ENCODE results near the gene CDKAL1.

CDKAL1 gene

DNA sequence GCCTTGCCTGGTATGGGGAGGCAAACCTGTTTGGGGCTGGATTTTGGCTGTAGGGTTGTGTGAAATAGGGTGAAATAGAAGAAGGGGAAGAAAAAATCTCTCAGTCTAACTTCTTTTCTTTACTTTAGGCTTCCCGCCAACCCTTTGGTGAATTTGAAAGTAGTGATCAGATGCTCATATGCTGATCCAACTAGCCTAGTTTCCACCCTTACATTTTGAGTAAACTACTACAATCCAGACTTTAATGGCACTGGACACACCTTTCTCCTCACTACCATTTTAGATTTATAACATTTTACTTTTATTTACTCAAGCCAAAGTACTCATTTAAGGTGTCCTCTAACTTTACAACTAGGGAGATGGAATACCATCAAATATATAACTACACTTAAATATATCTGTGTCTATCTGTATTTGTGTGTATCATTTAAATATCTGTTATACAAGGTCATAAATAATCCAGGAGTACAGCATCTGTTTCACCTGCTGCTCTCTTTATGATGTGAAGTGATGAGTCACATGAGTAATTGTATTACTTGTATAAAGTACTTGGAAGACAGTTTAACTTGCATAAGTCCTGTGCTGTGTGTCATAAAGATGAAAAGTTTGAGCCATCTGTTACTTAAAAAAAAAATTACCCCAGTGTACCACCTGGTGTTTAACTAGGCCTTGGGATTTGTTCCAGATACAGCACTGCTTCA, 172.1 kb downstream of the CDKAL1 start:
- TF ChIP-seq EZH2 (optimal IDR thresholded peaks at IDR 0.05; ENCODE audit: low read depth, low read length) (no peak), EZH2phosphoT487 (IDR thresholded peaks at IDR 0.05; ENCODE audit: low read length) (no peak)
- TF ChIP-seq, protein P1, sequence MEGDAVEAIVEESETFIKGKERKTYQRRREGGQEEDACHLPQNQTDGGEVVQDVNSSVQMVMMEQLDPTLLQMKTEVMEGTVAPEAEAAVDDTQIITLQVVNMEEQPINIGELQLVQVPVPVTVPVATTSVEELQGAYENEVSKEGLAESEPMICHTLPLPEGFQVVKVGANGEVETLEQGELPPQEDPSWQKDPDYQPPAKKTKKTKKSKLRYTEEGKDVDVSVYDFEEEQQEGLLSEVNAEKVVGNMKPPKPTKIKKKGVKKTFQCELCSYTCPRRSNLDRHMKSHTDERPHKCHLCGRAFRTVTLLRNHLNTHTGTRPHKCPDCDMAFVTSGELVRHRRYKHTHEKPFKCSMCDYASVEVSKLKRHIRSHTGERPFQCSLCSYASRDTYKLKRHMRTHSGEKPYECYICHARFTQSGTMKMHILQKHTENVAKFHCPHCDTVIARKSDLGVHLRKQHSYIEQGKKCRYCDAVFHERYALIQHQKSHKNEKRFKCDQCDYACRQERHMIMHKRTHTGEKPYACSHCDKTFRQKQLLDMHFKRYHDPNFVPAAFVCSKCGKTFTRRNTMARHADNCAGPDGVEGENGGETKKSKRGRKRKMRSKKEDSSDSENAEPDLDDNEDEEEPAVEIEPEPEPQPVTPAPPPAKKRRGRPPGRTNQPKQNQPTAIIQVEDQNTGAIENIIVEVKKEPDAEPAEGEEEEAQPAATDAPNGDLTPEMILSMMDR (IDR thresholded peaks at IDR 0.05; ENCODE audit: low read length): no peak
- no peaks in the 10 kb centered on the region for H3F3A ChIP-seq (ENCODE audit: insufficient read depth, low read length)
- no peaks in the 10 kb centered on the region for H3K27me3 ChIP-seq (replicated peaks; ENCODE audit: insufficient read depth, low read length)
- DNase-seq: no peak
- H3K4me2 ChIP-seq (ENCODE audit: low read depth, low read length): no peak overlapping the region
- H3K4me3 ChIP-seq (ENCODE audit: low read length): no peak overlapping the region
- no peak overlapping the region for H3K27ac ChIP-seq (ENCODE audit: low read length)
- H4K20me1 ChIP-seq (ENCODE audit: insufficient read depth, low read length): no peaks in the 10 kb centered on the region
- no peaks in the 10 kb centered on the region for H3K36me3 ChIP-seq (replicated peaks; ENCODE audit: insufficient read depth, low read length)
- no peaks in the 10 kb centered on the region for H3K9me3 ChIP-seq (replicated peaks; ENCODE audit: insufficient read depth, low read length)
- no peaks in the 10 kb centered on the region for H3K79me2 ChIP-seq (ENCODE audit: low read length)
- no peaks in the 10 kb centered on the region for H3K4me1 ChIP-seq (ENCODE audit: low read length)
- H2AFZ ChIP-seq (ENCODE audit: low read length): no peak overlapping the region
- no peak overlapping the region for H3K9ac ChIP-seq (ENCODE audit: low read length)
- H3K9me2 ChIP-seq (replicated peaks; ENCODE audit: insufficient read depth, low read length): no peaks in the 10 kb centered on the region

DNA sequence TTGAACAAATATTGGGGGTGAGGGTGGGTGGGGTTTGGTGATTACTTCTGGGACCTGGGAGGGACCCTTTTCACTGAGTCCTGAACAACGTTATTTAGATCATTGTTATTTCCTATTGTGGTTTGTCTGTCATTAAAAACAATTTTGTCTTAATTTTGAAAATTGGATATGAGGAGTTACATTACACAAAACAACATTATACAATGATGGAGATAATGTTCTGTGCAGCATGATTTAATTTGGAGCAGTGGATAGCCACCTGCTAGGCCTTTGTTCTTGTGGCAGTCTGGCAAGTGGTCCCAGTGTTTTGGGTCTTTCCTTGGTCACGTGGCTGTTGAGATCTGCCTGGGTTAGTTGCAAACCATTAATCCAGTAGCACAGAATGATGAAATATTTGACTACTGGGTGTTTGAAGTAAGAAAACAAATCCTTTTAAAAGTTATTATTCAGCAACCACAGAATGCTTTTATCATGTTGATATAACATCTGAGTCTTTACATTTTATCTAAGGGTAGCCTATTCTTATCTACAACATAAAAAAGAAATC, 172.8 kb downstream of the CDKAL1 start:
- no peak for DNase-seq
- Histone ChIP-seq H3K36me3 (replicated peaks; ENCODE audit: insufficient read depth, low read length) (no peaks in the 10 kb centered on the region), H3K9me3 (replicated peaks; ENCODE audit: insufficient read depth, low read length) (no peaks in the 10 kb centered on the region), H3K79me2 (ENCODE audit: low read length) (no peaks in the 10 kb centered on the region), H3K9ac (ENCODE audit: low read length) (no peak overlapping the region), H4K20me1 (ENCODE audit: insufficient read depth, low read length) (no peaks in the 10 kb centered on the region), H3K4me3 (ENCODE audit: low read length) (no peak overlapping the region), H3K27ac (ENCODE audit: low read length) (no peak overlapping the region), H3K4me1 (ENCODE audit: low read length) (0 out of 2 replicates have a peak, but pooled peaks cover 6% of the 10 kb centered on the region), H3K27me3 (replicated peaks; ENCODE audit: insufficient read depth, low read length) (no peaks in the 10 kb centered on the region), H3F3A (ENCODE audit: insufficient read depth, low read length) (no peaks in the 10 kb centered on the region), H3K9me2 (replicated peaks; ENCODE audit: insufficient read depth, low read length) (no peaks in the 10 kb centered on the region), H3K4me2 (ENCODE audit: low read depth, low read length) (no peak overlapping the region), H2AFZ (ENCODE audit: low read length) (no peak overlapping the region)
- TF ChIP-seq EZH2 (optimal IDR thresholded peaks at IDR 0.05; ENCODE audit: low read depth, low read length) (no peak), EZH2phosphoT487 (IDR thresholded peaks at IDR 0.05; ENCODE audit: low read length) (no peak)
- TF ChIP-seq, protein P1 (IDR thresholded peaks at IDR 0.05; ENCODE audit: low read length): no peak

DNA sequence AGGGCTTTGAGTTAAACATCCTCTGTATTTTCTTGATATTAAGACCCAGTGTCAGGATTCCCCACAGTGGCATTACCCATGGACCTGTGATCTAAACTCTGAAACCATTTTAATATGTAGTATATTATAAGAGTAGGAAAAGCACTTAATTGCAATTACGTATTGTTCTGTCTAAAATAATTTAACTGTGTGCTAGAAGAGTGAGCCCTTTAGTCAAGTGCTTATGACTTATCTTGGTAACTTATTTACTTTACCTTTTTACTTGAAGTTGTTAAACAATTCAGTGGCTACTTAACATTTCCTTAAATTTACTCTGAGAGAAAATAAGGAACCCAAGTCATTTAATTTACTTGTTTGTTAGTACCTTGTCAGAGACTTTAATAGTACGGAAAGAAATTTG, 173.6 kb downstream of the CDKAL1 start:
- H3K4me3 ChIP-seq (ENCODE audit: low read length): no peak overlapping the region
- H3K27ac ChIP-seq (ENCODE audit: low read length): no peak overlapping the region
- H4K20me1 ChIP-seq (ENCODE audit: insufficient read depth, low read length): no peaks in the 10 kb centered on the region
- TF ChIP-seq, protein P1 (IDR thresholded peaks at IDR 0.05; ENCODE audit: low read length): no peak
- TF ChIP-seq EZH2phosphoT487 (IDR thresholded peaks at IDR 0.05; ENCODE audit: low read length) (no peak), EZH2 (optimal IDR thresholded peaks at IDR 0.05; ENCODE audit: low read depth, low read length) (no peak)
- no peaks in the 10 kb centered on the region for H3K9me3 ChIP-seq (replicated peaks; ENCODE audit: insufficient read depth, low read length)
- no peaks in the 10 kb centered on the region for H3K79me2 ChIP-seq (ENCODE audit: low read length)
- no peaks in the 10 kb centered on the region for H3K9me2 ChIP-seq (replicated peaks; ENCODE audit: insufficient read depth, low read length)
- no peak for DNase-seq
- H3F3A ChIP-seq (ENCODE audit: insufficient read depth, low read length): no peaks in the 10 kb centered on the region
- H3K4me1 ChIP-seq (ENCODE audit: low read length): 0 out of 2 replicates have a peak, but pooled peaks cover 8% of the 10 kb centered on the region
- no peak overlapping the region for H3K4me2 ChIP-seq (ENCODE audit: low read depth, low read length)
- no peaks in the 10 kb centered on the region for H3K36me3 ChIP-seq (replicated peaks; ENCODE audit: insufficient read depth, low read length)
- no peak overlapping the region for H3K9ac ChIP-seq (ENCODE audit: low read length)
- H3K27me3 ChIP-seq (replicated peaks; ENCODE audit: insufficient read depth, low read length): no peaks in the 10 kb centered on the region
- H2AFZ ChIP-seq (ENCODE audit: low read length): no peak overlapping the region
